Prostate gland (tissue), 2 donors: ENCODE data around the gene UMODL1.

Experiments
- CTCF ChIP-seq, 4 experiments: fragments of 200-600 bp in 2 of 4; fragments of 450-650 bp in 2 of 4; sonication (generic) in 2 of 4; IDR thresholded peaks; 1 replicate in 3 of 4; 2 replicates in 1 of 4; pipeline ENCODE4 v1.5.1; 2016 to 2019; ENCODE audit warnings: antibody characterized with exemption in 4 of 4, mild to moderate bottlenecking in 2 of 4, moderate library complexity in 2 of 4
- POLR2A ChIP-seq: fragments of 450-650 bp; IDR thresholded peaks from one replicate; pipeline ENCODE4 v1.6.1; 2016; ENCODE audit warnings: antibody characterized with exemption, mild to moderate bottlenecking
- POLR2AphosphoS5 ChIP-seq: sonication (generic); formaldehyde crosslinking; IDR thresholded peaks from one replicate; pipeline ENCODE4 v1.6.1; 2017; ENCODE audit warnings: antibody characterized with exemption

GRCh38 chr21:42048870-42049577 lies 22.1 kb upstream of the UMODL1 start:
- TF ChIP-seq CTCF (IDR thresholded peaks at IDR 0.05): no peak
- TF ChIP-seq POLR2A: no peak
- TF ChIP-seq POLR2AphosphoS5: no peak
